Globus pallidus (tissue), 1 donor: Measurements from ENCODE around the gene PKIG.
A peak's percentile ranks its signal among the peaks of the same experiment; 100 is the strongest.
"Not testable (repeated sequence)": the region's sequence is repeated elsewhere in the genome, so short reads cannot be mapped to it uniquely, and the experiment has no call there.

Source experiments
- DNase-seq: peaks from one replicate; pipeline ENCODE4 v3.0.0-alpha.2; 2015; ENCODE audit warnings: low spot score

The PKIG gene

DNA sequence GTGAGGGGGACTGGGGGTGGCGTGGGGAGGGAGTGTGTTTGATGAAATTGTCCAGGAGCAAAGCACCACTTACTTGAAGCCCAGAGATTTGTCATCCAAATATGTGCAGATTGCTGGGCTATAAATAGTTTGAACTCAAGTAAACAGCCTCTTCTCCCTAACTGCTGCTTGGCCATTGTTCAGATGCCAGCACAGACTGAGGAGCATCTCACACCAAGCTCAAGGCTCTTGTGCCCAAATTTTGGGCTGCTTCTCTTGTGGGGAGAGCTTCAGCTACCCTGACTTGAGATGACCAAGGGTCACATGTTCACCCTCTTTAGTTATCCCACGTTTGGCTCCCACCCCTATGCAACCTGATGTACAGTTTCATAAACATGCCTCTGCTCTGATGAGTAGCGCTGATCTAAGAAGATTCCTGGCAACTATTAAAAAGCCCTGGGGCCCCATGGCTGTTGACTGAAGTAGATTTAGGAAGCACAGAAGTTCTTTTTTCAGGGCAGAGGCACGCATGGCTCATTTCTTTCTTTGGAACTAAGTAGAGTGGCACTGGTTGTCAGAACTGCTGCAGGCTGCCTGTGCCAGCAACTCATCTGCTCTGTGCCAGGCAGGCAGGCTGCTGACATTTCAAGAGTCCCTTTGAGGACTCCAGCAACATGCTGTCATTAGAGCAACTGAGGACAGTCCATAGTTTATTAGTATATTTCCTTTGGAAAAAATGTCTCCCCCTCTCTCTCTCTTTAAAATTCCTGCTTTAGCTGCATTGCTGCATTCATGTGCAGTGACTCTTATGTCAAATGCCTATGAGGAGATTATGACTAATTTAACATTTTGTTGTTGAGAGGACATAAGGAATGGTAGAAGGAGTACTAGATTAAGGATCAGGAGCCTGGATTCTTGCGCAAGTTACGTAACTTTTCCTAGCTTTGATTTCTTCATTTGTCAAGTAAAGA, 9.6 kb upstream of the PKIG start:
- peak; percentile 87 for DNase-seq

DNA sequence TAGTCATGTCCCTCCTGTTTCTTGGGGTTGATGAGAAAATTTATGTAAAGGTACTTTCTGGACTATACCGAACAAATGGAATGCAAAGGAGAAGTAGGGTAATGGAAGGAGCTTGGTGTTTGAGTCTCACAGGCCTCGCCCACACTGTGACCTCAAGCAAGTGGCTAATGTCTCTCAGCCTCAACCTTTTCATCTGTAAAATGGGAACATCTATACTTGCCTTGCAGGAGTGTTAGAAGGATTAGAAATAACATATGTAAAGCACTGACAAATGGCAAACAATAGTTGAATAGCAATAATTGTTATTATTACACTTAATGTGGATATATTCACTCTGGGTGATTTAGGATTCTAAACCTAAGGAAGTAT, 8.9 kb upstream of the PKIG start:
- DNase-seq, result no peak

DNA sequence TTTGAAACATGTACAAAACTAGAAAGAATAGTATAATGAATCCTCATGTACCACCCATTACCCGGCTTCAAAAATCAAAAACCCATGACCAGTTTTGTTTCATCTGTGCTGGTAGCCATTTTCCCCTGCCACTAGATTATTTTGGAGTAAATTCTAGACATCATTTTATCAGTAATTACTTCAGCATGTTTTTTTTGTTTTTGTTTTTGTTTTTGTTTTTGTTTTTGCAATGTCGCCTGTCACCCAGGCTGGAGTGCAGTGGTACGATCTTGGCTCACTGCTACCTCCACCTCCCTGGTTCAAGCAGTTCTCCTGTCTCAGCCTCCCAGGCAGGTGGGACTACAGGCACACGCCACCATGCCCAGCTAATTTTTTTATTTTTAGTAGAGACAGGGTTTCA, 8.0 kb upstream of the PKIG start:
- DNase-seq, result no peak

DNA sequence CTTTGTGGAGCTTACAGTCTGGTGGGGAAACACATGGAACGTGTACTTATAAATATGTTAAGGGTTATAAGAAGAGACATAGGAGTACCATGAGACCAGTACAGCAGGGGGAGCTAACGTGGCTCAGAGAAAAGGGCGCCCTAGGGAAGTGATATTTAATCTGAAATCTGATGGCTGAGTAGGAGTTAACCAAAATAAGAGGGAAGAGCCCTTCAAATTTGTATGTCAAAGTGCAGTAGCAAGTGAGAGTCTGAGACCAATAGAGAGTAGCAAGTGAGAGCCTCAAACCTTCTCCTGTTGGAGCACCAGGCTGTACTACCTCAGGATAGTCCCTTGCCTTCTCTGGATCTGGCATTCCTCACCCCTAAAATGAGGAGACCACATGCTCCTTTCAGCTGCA, 6.1 kb upstream of the PKIG start:
- no peak for DNase-seq

DNA sequence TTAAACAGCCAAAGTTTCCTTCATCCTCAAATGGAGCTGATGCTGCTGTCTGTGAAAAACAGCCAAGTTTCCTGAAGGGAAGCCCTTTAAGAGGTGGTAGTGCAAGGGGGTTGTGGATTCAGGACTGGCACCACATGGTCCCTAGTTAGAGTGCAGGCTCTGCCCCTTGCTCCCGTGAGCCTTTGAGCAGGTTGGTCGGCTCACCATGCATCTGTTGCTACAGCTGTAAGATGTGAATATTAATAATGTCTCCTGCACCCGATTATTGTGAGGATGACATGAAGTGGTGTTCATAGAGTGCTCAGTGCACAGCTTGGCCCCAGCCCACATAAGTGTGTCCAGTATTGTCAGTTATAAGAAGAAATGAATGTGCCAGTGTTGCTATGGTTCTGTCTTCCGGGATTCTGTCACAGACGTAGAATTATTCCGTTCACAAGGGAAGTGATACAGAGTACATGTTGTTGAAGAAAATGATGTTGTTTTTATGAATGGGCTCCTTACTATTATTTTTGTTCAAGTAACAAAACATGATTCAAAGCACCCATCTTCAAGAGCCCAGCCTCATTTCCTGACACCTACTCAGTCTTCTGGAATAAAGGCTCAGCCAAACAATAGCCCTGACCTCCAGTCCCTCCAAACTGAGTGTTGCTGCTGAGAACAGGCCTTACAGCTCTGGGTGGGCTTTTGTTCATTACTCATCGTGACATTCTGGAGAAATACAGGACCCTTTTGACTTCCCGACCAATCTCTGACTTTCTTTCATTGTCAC, 2.9 kb upstream of the PKIG start:
- no peak for DNase-seq

DNA sequence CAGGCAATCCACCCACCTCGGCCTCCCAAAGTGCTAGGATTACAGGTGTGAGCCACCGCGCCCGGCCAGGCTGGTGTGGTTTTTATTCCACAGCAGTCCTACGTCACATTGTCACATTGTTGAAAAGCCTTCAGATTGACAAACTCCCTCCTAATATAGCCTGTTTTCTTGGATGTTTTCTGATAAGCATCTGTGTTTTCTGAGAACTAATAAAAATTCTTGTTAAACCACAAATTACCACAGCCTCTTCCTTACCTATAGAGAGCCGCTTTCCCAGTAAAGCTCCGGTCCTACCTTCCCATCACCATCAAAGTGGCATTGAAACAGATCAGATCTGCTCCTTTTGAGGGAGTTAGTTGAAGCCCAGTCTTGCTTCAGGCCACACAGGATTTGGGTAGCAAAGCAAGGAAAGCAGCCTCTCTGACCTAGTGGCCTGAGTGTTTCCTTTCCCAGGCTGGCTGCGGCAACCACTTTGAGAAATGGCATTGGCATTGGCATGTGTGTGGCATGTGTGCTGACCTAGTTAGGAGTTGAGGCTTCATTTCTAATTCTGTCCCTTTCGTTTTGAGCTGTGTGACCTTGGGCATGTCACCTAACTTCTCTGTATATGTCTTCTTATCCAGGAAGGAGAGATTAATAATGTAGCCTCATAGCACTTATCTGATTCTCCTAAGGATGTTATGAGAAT, 1.7 kb upstream of the PKIG start:
- DNase-seq, result no peak

DNA sequence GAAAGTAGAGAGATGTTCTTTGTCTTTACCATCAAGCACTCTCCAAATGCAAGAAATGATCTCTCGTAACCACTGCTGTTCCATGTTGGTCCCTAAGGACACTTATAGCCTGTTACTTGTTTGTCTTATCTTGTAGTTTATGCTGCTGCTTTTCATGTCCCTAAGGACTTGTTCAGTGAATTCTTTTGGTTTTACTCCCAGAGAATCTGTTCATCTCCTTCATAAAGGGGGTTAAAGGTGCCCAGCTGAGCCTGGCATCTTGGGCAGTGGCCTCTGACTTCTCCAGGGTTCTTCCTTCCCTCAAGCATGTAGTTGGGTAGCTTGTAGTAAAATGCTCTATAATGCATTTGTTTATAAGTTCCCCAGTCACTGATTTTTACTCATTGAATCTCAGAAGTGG, 864 bp upstream of the PKIG start:
- no peak for DNase-seq

DNA sequence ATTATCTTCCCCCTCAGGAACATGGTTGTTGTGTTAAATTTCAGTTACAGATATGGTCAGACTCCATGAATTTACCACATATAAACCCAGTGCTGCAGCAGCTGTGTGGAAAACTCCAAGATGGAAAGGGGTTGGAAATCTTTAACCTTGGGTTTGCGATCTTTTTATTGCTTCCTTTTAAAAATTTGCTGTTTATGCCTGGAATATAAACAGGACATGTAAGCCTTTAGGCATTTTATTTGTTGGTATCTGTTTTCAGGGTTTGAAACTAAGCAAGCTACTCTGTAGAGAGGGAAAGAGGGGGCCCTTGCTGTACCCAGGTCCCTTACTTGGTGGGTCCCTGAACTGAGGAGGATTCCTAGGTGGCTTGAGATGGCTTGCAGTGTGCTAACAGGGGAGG, 778 bp downstream of the PKIG start:
- no peak for DNase-seq

DNA sequence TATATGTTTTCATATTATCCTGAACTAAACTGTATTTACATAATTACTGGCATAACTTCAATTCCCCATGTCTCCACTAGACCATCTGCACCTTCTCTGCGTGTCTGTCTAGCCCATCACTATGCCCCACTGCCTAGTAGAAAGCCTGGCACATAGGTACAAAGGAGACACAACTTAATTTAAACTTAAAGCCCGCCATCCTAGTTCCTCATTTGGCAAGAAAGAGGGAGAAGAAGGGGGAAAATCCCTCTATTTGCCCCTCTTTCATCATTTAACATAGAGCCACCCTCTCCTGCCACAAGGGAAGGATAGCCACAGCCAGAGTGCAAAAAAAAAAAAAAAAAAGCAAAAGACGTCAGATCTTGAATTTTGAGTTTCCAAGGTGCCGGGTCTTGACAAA, 1.8 kb downstream of the PKIG start:
- no peak for DNase-seq

DNA sequence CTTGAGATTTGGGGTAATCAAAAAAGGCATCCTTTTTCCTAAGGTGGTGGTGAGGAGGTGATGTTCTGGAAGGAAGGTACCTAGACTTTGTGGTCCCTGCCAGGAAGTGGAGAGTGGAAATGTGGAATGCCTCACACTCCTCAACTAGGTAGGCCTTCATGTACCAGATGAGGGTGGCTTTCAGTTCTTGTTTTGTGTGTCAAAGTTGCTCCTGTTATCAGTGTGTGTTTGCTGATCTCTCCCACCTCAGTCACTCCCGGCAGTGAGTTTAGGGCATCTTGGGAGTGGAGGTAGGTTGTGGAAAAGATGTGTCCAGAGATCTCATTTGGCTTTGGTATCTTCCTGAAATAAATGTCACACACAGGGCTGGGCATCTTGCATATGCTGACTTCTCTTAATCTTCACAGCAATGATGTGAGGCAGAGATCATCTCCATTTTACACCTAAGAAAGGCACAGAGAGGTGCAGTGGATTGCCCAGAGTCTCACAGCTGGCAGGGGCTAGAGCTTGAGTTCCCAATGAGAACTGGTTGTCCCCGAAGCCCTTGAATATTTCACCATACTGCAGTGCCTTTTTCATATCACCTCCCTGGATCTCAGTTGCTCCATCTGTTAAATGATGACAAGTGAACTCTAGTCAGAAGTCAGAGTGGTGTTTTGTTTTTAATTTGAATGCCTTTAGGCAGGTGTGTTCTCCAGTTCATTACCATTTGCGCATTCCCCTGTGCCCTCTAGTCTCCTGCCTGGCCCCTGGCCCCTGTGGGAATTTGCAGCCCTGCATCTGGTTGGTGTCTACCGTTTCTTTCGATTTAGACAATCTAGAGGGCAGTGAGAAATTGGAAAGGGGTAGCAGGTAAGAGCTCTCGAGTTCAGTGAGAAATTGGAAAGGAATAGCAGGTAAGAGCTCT, 2.9 kb downstream of the PKIG start:
- no peak for DNase-seq

DNA sequence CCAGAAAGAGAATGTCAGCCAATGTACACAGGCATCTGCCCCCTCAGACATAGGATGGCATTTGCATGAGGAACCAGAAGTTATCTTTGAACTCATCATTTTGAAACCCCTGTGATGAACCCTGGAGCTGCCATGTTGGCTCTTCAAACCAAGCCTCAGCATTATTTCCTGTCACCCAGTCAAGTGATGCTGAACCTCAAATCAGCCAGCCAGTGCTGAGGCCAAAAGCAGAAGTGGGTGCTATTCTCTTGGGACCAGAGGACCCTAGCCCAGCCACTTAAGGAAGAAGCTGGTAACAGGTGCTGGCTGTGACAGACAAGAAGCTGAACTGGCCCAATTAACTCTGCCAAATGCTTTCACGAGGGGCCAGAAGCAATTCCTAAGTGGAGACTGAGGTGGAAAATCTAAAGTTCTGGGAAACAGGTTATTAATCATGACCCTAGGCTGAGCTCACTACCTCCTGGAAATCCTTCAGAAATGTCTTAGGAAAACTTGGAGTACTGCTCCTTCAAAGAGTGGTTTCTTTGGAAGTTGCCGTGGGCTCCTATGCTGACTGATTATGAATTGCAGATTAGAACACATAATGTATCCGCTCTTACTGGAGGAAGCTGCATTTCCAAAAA, 4.0 kb downstream of the PKIG start:
- no peak for DNase-seq

DNA sequence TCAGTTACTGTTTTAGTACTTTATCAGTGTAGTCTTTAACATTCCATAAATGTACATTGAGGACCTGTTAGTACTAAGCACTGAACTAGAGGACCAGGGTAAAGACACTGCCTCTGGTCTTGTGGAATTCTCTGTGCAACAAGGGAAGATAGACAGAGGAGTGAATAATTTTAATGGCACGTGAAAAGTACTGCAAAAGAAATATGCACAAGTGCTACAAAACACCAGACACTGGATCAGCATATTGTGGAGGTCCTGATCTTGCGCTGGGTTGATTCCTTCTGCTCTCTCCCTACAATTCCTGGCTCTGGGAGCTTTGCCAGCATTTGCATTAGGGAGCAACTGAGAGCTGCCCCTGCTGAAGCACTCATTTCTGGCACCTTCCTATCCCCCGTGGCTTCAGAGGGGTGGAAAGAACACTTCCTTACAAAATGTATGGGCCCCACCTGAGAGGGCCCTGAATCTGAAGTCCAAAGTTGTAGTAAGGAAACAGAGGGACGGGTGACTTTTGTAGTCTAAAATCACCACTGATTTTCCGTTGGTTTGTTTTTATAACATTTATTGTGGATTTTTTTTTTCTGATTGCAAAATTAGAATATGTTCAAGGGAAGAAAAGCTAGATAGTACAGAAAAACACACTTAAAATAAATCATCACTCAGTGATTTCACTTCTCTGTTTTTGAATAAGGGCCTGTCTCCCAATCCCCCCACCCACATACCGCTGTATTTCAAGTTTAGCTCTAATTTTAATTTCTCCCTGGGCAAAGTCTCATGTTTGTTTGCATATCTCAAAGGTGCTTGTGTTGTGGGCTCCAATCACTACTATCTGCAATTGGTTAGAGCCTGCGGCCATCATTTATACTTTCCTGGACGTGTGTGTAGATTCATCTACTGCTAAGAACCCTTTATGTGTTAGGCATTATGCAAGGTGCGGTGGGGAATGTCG, 4.9 kb downstream of the PKIG start:
- DNase-seq, result no peak

DNA sequence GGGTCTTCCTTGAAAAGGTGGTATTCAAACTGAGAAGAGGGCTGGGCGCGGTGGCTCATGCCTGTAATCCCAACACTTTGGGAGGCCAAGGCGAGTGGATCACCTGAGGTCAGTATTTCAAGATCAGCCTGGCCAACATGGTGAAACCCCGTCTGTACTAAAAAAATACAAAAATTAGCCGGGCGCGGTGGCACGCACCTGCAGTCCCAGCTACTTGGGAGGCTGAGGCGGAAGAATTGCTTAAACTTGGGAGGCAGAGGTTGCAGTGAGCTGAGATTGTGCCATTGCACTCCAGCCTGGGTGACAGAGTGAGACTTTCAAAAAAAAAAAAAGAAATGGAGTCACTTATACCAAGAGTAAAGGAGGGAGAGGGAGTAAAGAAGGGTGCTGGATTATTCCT, 5.9 kb downstream of the PKIG start:
- DNase-seq, result not testable (repeated sequence)

DNA sequence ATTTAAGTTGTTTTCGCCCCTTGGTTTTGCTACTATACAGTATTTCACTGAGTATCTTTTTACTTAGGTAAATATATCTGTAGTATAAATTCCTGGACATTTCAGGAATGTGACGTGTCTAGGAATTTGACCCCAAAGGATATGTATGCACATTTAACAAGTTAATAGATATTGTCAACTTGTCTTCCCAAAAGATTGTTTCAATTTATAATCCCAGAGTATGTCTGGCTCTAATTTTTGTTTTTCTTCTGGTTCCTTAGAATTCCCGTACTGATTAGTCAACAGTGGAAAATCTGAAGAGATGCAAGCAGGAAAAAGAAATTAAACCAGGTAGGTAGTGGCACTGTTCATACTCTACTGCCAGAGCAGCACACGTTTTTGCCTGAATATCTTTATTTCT, 7.2 kb downstream of the PKIG start:
- DNase-seq, result no peak

DNA sequence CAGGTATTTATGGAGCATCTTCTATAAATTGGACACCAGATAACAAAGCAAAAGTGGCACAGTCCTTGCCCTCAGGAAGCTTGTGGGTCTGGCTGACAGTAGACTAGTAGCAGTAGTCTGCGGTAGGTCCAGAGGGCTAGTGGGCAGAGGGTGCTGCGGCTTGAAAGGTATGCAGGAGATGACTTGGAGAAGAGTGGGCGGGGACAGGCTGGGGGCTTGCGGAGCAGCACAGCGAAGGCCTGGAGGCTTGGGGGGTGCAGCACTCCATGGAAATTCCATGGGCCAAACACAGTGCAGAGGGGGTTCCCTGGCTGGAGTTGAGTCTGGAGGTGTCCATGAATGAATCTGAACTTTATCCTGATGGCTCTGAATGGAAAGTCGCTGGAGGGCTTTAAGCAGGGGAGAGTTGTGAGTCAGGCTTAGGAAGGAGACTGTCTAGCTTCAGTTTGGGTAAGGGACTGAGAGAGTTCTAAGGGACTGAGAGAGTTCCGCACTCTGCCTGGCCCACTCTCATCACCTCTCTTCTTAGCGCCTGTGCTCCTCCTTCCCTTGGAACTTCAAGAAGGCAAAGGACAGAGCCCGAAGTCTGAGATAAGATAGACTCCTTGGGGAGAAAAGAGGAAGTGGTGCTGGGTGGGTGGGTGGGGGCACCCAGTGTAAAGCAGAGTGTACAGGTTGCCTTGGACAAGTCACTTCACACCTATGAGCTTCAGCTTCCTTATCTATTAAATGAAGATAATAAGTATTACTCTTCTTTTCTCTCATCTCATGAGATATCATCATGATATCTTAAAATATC, 8.8 kb downstream of the PKIG start:
- no peak for DNase-seq

DNA sequence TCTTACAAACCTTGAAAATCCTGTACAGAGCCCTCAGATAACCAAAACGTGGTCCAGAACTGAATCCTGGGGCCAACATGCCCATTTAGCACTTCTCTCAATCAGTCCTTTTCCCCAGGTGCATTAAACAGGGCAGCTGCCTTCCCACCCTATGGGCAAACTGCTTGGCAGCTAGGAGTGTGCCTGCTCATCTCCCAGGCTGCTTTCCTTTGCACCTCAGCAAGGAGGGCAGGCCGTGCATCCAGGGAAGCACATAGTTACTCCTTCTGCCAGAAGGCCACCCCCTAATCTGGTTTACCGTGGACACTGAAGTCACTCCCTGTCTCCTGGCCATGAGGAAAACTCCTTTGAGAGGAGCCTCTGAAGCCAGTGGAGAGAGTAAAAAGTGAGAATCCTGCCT, 10.0 kb downstream of the PKIG start:
- DNase-seq, result no peak

DNA sequence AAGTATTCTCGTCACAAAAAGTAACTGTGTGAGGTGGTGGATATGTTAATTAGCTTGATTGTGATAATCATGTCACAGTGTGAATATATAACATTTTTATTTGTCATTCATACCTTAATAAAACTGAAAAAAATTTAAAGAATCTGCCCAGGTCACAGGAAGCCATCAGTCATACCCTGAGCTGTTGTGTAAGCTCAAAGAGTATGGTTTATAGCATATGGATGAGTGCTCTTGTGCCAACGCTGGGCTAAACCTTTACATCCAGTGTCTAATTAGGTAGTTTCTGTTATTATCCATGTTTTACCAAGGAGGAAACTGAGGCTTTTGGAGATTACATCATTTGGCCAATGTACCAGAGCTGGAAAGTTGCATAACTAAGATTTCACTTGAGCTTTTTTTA, 11.4 kb downstream of the PKIG start:
- DNase-seq, result no peak

DNA sequence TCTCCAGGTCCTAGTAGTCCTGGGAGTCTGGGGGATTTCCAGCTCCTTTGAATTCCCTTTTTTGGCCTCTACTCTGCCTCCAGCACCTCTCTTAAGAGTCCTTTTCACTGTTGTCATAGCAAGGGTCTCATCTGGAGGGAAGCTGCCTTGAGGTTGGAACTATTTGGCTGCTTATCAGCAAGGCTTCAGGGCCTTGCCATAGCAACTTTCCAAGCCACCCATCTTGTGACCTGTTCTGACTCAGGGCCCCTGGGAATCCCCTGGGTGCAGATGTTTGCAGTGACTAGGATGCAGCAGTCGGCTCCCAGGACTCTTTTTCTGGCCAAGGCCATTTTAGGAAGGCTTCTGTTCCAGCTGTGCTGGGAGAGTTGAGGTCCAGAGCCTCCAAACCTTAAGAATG, 12.4 kb downstream of the PKIG start:
- DNase-seq, result no peak

DNA sequence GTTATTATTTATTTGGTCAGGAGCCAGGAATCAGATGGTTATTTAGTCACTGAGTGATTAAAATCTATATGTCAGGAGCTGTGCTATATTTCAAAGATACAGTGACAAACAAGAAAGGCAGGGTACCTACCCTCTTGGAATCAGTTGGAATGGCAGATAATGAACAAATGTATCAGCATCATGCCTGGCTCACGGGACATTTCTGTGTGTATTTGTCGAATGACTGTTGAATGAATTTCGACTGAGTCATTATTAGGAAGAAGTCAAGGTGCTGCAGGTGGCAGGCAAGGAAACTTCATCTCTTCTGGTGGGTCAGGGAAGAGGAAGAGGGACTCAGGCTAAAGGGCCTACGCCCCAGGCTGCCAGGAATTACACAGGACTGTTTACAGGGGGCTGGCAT, 13.6 kb downstream of the PKIG start:
- no peak for DNase-seq
